Neural cell (in vitro differentiated cells): ENCODE data around the gene STX4. TPM values are rescaled to one million over a fixed set of nuclear protein-coding genes. Genes with fewer than 3 reads are reported as not detected.

Experiments
- H2AFZ ChIP-seq: fragments of 200-600, 300-800 bp; sonication (generic), shearing (Covaris generic); 2 replicates; pipeline ENCODE4 v1.6.0; 2014; ENCODE audit warnings: low read depth, mild to moderate bottlenecking, antibody characterized with exemption, low read length, moderate library complexity
- H3F3A ChIP-seq: fragments of 200-600 bp; shearing (Covaris generic); 2 replicates; pipeline ENCODE4 v1.6.1; 2016; ENCODE audit warnings: mild to moderate bottlenecking, moderate library complexity, mixed read lengths, antibody characterized with exemption, low read length; ENCODE audit not compliant: insufficient read depth, poor library complexity, severe bottlenecking
- H3K27ac ChIP-seq: fragments of 200-600, 300-800 bp; sonication (generic), shearing (Covaris generic); 2 replicates; pipeline ENCODE4 v1.5.1; 2014; ENCODE audit warnings: mild to moderate bottlenecking, low read length, moderate library complexity
- H3K27me3 ChIP-seq: fragments of 300-800, 200-600 bp; sonication (generic), shearing (Covaris generic); 2 replicates; pipeline ENCODE4 v1.6.0; 2014; ENCODE audit warnings: mild to moderate bottlenecking, low read depth, low read length, moderate library complexity; ENCODE audit not compliant: insufficient read depth
- H3K36me3 ChIP-seq: fragments of 300-800, 200-600 bp; sonication (generic), shearing (Covaris generic); 2 replicates; pipeline ENCODE4 v1.5.1; 2014; ENCODE audit warnings: mild to moderate bottlenecking, antibody characterized with exemption, low read length, moderate library complexity; ENCODE audit not compliant: insufficient read depth
- H3K4me2 ChIP-seq: fragments of 300-800, 200-600 bp; sonication (generic), shearing (Covaris generic); 2 replicates; pipeline ENCODE4 v1.6.0; 2014; ENCODE audit warnings: mild to moderate bottlenecking, low read length
- H3K4me3 ChIP-seq: fragments of 300-800, 200-600 bp; sonication (generic), shearing (Covaris generic); 2 replicates; pipeline ENCODE4 v1.5.1; 2014; ENCODE audit warnings: mild to moderate bottlenecking, low read length, moderate library complexity
- H3K79me2 ChIP-seq: fragments of 200-600 bp; shearing (Covaris generic); replicated peaks from 2 replicates; pipeline ENCODE4 v1.6.0; 2014; ENCODE audit warnings: mild to moderate bottlenecking, low read length, moderate library complexity; ENCODE audit not compliant: insufficient read depth
- H3K9ac ChIP-seq: fragments of 300-800, 200-600 bp; sonication (generic), shearing (Covaris generic); 2 replicates; pipeline ENCODE4 v1.6.1; 2016; ENCODE audit warnings: mild to moderate bottlenecking, low read length, mixed read lengths
- H3K9me2 ChIP-seq: fragments of 200-600 bp; shearing (Covaris generic); 2 replicates; pipeline ENCODE4 v1.6.1; 2016; ENCODE audit warnings: mild to moderate bottlenecking, low read length, mixed read lengths; ENCODE audit not compliant: insufficient read depth
- H3K9me3 ChIP-seq: fragments of 200-600, 300-800 bp; sonication (generic), shearing (Covaris generic); 2 replicates; pipeline ENCODE4 v1.6.1; 2016; ENCODE audit warnings: mild to moderate bottlenecking, mixed run types, low read length, moderate library complexity, mixed read lengths
- H4K20me1 ChIP-seq: fragments of 200-600 bp; shearing (Covaris generic); 2 replicates; pipeline ENCODE4 v1.6.1; 2016; ENCODE audit warnings: mild to moderate bottlenecking, mixed run types; ENCODE audit not compliant: insufficient read depth
- EP300 ChIP-seq: fragments of 450-650 bp; conservative IDR thresholded peaks from 2 replicates; pipeline ENCODE4 v1.6.1; 2014; ENCODE audit warnings: antibody characterized with exemption, mild to moderate bottlenecking, moderate library complexity; ENCODE audit not compliant: poor library complexity, severe bottlenecking
- EZH2 ChIP-seq: fragments of 200-600, 300-800 bp; shearing (Covaris generic), sonication (generic); IDR thresholded peaks from 2 replicates; pipeline ENCODE4 v1.6.1; 2014; ENCODE audit warnings: antibody characterized with exemption, low read length, borderline replicate concordance, mild to moderate bottlenecking; ENCODE audit not compliant: insufficient read depth, poor library complexity, severe bottlenecking
- MXI1 ChIP-seq: fragments of 450-650 bp; conservative IDR thresholded peaks from 2 replicates; pipeline ENCODE4 v1.6.1; 2014; ENCODE audit warnings: antibody characterized with exemption, mild to moderate bottlenecking; ENCODE audit not compliant: poor library complexity, severe bottlenecking
- POLR2AphosphoS5 ChIP-seq: IDR thresholded peaks from 2 replicates; pipeline ENCODE4 v1.6.1; 2012
- RAD21 ChIP-seq: fragments of 450-650 bp; conservative IDR thresholded peaks from 2 replicates; pipeline ENCODE4 v1.6.1; 2014; ENCODE audit warnings: antibody characterized with exemption, mild to moderate bottlenecking, moderate library complexity
- REST ChIP-seq: IDR thresholded peaks from 2 replicates; pipeline ENCODE4 v1.6.1; 2012; ENCODE audit warnings: borderline replicate concordance
- SMC3 ChIP-seq: fragments of 450-650 bp; conservative IDR thresholded peaks from 2 replicates; pipeline ENCODE4 v1.6.1; 2014; ENCODE audit warnings: antibody characterized with exemption, mild to moderate bottlenecking, moderate library complexity; ENCODE audit not compliant: poor library complexity
- TAF1 ChIP-seq: IDR thresholded peaks from 2 replicates; pipeline ENCODE4 v1.6.1; 2012; ENCODE audit warnings: low read depth
- polyA minus RNA-seq: library from RNA; depleted of rRNA, polyadenylated mRNA; stranded (reverse); fragments of >200 nt; gene quantifications from 2 replicates; pipeline ENCODE4 v1.2.3, GENCODE V29; 2014
- polyA plus RNA-seq: library from polyadenylated mRNA; depleted of rRNA; stranded (reverse); fragments of >200 nt; gene quantifications from 2 replicates; pipeline ENCODE4 v1.2.3, GENCODE V29; 2014
- TF ChIP-seq, protein P1 (sequence below): fragments of 450-650 bp; IDR thresholded peaks from 2 replicates; pipeline ENCODE4 v1.5.1; 2014; ENCODE audit warnings: antibody characterized with exemption, mild to moderate bottlenecking, moderate library complexity; ENCODE audit not compliant: poor library complexity, severe bottlenecking

The STX4 gene
- polyA plus RNA-seq = 32.2 and 38.3 TPM in 2 replicates
- 11.8 and 14.9 TPM in 2 replicates for polyA minus RNA-seq

DNA sequence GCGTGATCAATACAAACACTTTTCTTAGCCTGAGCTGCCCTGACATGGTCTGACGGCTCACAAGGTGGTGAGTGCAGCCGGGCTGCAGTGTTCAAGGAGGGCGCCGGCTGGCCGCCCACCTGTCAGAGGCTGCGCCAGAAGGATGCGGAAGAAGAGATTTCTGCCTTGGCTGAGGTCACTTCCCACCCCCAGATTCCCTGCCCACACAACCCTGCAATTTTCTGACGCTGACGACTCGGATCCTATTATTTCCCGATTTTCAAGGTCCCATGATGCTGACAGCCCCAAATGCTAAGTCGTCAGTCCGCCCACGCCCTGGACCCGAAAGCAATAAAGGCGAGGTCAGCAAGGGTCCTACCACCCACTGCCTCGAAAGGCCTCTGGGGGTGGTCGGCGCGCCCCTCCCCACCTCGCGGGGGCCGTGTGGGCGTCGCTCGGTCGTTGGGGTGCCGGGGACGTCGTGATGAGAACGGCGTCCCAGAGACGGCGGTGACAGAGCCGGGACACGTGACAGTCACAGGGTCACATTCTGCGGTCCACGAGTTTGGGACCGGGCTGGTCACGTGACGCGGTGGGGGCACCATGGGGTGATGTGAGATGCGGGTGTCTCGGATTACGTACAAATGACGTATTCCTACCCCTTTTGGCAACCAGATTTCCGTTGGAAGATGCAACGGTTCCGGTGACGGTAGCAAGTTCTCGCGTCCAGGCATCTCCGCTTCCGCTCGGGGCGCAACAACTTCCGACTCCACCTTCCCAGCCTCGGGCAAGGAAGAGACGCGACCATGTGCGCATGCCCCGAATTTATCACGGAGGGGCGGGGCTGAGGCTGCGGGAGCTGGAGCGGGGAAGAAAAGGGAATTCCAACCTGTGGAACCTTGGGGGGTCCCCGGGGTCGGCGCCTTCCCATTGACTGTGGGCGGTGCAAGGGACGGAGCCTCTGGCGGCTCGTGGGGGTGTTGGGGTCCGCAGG is at the start of gene STX4:
Gene STX4, plus strand, starts transcription at position 823 of the 973 bp plus-strand sequence. CDS start 248 bp downstream, outside the sequence.
- peak within 1 kb of the TSS; percentile 74 for H3K4me2 ChIP-seq
- H3K9me2 ChIP-seq = no peaks in the 10 kb centered on the region
- H3K36me3 ChIP-seq = no peaks in the 10 kb centered on the region
- H3K27ac ChIP-seq = peak within 1 kb of the TSS; percentile 95
- H2AFZ ChIP-seq = peak within 1 kb of the TSS; percentile 96
- H3K9ac ChIP-seq = peak within 1 kb of the TSS; percentile 93
- H3K79me2 ChIP-seq = peaks cover 6% of the 10 kb centered on the region
- no peaks in the 10 kb centered on the region for H3F3A ChIP-seq
- H3K4me3 ChIP-seq = peak within 1 kb of the TSS; percentile 93
- H3K9me3 ChIP-seq = no peaks in the 10 kb centered on the region
- no peaks in the 10 kb centered on the region for H3K27me3 ChIP-seq
- peak; percentile 72 for TF ChIP-seq TAF1
- no peak for TF ChIP-seq RAD21
- TF ChIP-seq, protein P1, sequence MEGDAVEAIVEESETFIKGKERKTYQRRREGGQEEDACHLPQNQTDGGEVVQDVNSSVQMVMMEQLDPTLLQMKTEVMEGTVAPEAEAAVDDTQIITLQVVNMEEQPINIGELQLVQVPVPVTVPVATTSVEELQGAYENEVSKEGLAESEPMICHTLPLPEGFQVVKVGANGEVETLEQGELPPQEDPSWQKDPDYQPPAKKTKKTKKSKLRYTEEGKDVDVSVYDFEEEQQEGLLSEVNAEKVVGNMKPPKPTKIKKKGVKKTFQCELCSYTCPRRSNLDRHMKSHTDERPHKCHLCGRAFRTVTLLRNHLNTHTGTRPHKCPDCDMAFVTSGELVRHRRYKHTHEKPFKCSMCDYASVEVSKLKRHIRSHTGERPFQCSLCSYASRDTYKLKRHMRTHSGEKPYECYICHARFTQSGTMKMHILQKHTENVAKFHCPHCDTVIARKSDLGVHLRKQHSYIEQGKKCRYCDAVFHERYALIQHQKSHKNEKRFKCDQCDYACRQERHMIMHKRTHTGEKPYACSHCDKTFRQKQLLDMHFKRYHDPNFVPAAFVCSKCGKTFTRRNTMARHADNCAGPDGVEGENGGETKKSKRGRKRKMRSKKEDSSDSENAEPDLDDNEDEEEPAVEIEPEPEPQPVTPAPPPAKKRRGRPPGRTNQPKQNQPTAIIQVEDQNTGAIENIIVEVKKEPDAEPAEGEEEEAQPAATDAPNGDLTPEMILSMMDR = peak; percentile 24
- peak; percentile 68 for TF ChIP-seq POLR2AphosphoS5
- peak; percentile 74 for TF ChIP-seq REST
- peak; percentile 90 for TF ChIP-seq EP300
- TF ChIP-seq EZH2 = no peak
- peak; percentile 89 for TF ChIP-seq MXI1
- TF ChIP-seq SMC3 = peak; percentile 35
- H4K20me1 ChIP-seq = no peaks in the 10 kb centered on the region

- no peak overlapping the region for H3K27ac ChIP-seq
- H4K20me1 ChIP-seq = no peaks in the 10 kb centered on the region
- no peaks in the 10 kb centered on the region for H3K36me3 ChIP-seq
- H3K27me3 ChIP-seq = no peaks in the 10 kb centered on the region
- no peak overlapping the region for H3K4me2 ChIP-seq
- H3K4me3 ChIP-seq = no peak overlapping the region
- H3K9me2 ChIP-seq = no peaks in the 10 kb centered on the region
- no peaks in the 10 kb centered on the region for H3K9me3 ChIP-seq
- H3F3A ChIP-seq = no peaks in the 10 kb centered on the region
- H3K79me2 ChIP-seq = no peaks in the 10 kb centered on the region
- H2AFZ ChIP-seq = no peak overlapping the region
- TF ChIP-seq SMC3 (no peak), EP300 (no peak), REST (no peak), MXI1 (no peak), RAD21 (no peak), TAF1 (no peak), POLR2AphosphoS5 (no peak), EZH2 (no peak)
- TF ChIP-seq, protein P1 = no peak
- H3K9ac ChIP-seq = no peak overlapping the region
These were observed 49.3 kb upstream of the STX4 start for GRCh38 chr16:30983898-30984610.
